AG10803 (cell line): Measurements from ENCODE around the gene ZNF419.
"Not testable (repeated sequence)": the region's sequence is repeated elsewhere in the genome, so short reads cannot be mapped to it uniquely, and the experiment has no call there.

Experiments used
- DNase-seq: peaks from one replicate; pipeline ENCODE4 v3.0.0; 2010; ENCODE audit warnings: low read depth
- H3K4me3 ChIP-seq: 2 replicates; pipeline ENCODE4 v1.5.1; 2011; ENCODE audit warnings: mild to moderate bottlenecking, low read length, control low read depth
- CTCF ChIP-seq: conservative IDR thresholded peaks from 2 replicates; pipeline ENCODE4 v1.5.1; 2011; ENCODE audit warnings: mild to moderate bottlenecking, low read length, control low read depth, inconsistent platforms

The ZNF419 gene

DNA sequence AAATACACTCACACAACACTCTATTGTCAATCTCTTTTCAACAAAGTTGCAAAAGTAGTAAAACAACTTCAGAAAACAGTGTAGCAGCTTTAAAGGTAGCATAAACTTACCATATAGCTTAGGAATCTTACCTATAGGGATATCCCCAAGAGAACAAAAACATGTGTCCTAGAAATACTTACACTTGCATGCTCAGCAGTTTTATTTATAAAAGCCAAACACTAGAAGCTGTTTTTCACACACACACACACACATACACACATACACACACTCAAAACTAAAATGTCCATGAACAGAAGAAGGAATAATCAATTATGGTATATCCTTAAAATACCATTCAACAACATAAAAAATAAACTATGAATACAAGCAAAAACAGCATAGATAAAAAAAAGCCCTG, 23.9 kb downstream of the ZNF419 start:
- no peak overlapping the region for H3K4me3 ChIP-seq
- TF ChIP-seq CTCF, result no peak
- DNase-seq, result no peak

- no peak for TF ChIP-seq CTCF
- DNase-seq, result peak; percentile 6
- no peak overlapping the region for H3K4me3 ChIP-seq
These were observed 25.3 kb downstream of the ZNF419 start for GRCh38 chr19:57512845-57513244.

GRCh38 chr19:57515255-57515654, 27.7 kb downstream of the ZNF419 start:
- no peak for DNase-seq
- TF ChIP-seq CTCF, result no peak
- H3K4me3 ChIP-seq, result no peak overlapping the region

- not testable (repeated sequence) for H3K4me3 ChIP-seq, DNase-seq
These were observed 30.5 kb downstream of the ZNF419 start for GRCh38 chr19:57518021-57518420.

- peak within 1 kb of the TSS; percentile 98 for H3K4me3 ChIP-seq
- no peak for TF ChIP-seq CTCF
- peak; percentile 88 for DNase-seq
These were observed 39.8 kb downstream of the ZNF419 start, which contains the start of gene ZNF549 for GRCh38 chr19:57527136-57527881. Gene ZNF549, plus strand, starts transcription at chr19:57527356. Its CDS starts 218 bp downstream, at chr19:57527574.

- TF ChIP-seq CTCF, result no peak
- no peak for DNase-seq
- no peak overlapping the region for H3K4me3 ChIP-seq
These were observed 50.5 kb downstream of the ZNF419 start for GRCh38 chr19:57537953-57538547.
